Cardiac muscle cell (in vitro differentiated cells and primary cell): ENCODE data around the gene EXOC6B. TPM values are rescaled to one million over a fixed set of nuclear protein-coding genes. Genes with fewer than 3 reads are reported as not detected.

Experiments used
- DNase-seq, 2 donors: peaks; one replicate each; pipeline versions ENCODE4 v3.0.0 to v3.0.0-alpha.2; 2010 to 2017; ENCODE audit warnings: low read depth in 1 of 2, low spot score in 1 of 2
- H3K27ac ChIP-seq: fragments of 200-600 bp; sonication (generic); 2 replicates; pipeline ENCODE4 v1.5.1; 2016
- H3K27me3 ChIP-seq: fragments of 200-600 bp; sonication (generic); 2 replicates; pipeline ENCODE4 v1.6.0; 2016; ENCODE audit warnings: control low read depth
- H3K36me3 ChIP-seq: fragments of 200-600 bp; sonication (generic); 2 replicates; pipeline ENCODE4 v1.5.1; 2016; ENCODE audit warnings: control low read depth
- H3K4me1 ChIP-seq: fragments of 200-600 bp; sonication (generic); 2 replicates; pipeline ENCODE4 v1.8.1; 2017; ENCODE audit warnings: low read depth, mild to moderate bottlenecking, mixed run types
- H3K4me3 ChIP-seq: fragments of 200-600 bp; sonication (generic); 2 replicates; pipeline ENCODE4 v1.5.1; 2016; ENCODE audit warnings: mild to moderate bottlenecking
- H3K9me3 ChIP-seq: fragments of 200-600 bp; sonication (generic); 2 replicates; pipeline ENCODE4 v1.5.1; 2017; ENCODE audit warnings: low read depth, mild to moderate bottlenecking, control low read depth
- polyA plus RNA-seq: library from polyadenylated mRNA; unstranded; fragments of >200 nt; fragmentation: Nextera tagmentation; extraction: Ambion mirVana; gene quantifications from 2 replicates; pipeline ENCODE4 v1.2.1, GENCODE V29; 2016
- total RNA-seq: library from RNA; depleted of rRNA; stranded (reverse); fragments of >200 nt; gene quantifications from 2 replicates; pipeline ENCODE4 v1.2.3, GENCODE V29; 2016
- TF ChIP-seq, protein P1 (sequence below): IDR thresholded peaks from 2 replicates; pipeline ENCODE4 v1.5.1; 2012; ENCODE audit warnings: low read depth, mild to moderate bottlenecking, low read length

The EXOC6B gene
- total and polyA plus RNA-seq, 2 experiments from 2014 or later, result 21.7 to 23.9 TPM

DNA sequence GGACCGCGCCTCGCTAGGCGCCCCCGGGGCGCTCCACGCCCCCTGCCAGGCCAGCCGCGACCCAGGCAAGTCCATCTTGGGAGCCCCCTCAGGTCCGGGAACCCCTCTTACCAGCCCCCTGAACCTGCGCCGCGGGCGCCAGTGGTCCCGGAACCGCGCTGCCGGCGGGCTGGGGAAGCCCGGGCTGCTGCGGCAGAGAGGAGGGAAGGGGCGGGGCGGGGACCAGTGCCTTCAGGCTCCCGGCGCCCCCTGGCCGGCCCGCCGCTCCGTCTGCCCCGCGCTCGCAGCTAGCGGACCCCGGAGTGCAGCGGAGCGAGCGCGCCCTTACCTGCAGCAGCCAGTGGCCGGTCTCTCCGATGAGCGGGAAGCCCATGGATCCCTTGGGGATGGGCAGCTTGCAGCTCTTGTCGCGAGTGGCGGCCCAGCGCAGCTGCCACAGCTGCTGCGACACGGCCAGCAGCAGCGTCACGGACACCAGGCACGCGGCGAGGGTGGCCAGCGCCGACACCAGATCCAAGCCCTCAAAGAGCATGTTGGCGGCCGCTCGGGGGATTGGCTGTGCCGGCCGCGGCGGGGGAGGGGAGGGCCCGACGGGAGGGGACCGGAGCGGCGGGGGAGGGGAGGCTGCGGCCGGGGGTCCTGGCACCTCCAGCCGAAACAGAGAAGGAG is 678.4 kb downstream of the EXOC6B start, which contains the start of gene CYP26B1:
Gene CYP26B1 (minus strand): TSS at position 560 of the 669 bp plus-strand sequence. CDS start 28 bp downstream, at position 532.
- TF ChIP-seq, protein P1, sequence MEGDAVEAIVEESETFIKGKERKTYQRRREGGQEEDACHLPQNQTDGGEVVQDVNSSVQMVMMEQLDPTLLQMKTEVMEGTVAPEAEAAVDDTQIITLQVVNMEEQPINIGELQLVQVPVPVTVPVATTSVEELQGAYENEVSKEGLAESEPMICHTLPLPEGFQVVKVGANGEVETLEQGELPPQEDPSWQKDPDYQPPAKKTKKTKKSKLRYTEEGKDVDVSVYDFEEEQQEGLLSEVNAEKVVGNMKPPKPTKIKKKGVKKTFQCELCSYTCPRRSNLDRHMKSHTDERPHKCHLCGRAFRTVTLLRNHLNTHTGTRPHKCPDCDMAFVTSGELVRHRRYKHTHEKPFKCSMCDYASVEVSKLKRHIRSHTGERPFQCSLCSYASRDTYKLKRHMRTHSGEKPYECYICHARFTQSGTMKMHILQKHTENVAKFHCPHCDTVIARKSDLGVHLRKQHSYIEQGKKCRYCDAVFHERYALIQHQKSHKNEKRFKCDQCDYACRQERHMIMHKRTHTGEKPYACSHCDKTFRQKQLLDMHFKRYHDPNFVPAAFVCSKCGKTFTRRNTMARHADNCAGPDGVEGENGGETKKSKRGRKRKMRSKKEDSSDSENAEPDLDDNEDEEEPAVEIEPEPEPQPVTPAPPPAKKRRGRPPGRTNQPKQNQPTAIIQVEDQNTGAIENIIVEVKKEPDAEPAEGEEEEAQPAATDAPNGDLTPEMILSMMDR, result peak; percentile 3
- H3K4me1 ChIP-seq, result peaks cover 6% of the 10 kb centered on the region
- peak; percentile 30 to 70 for DNase-seq
- H3K27ac ChIP-seq, result no peak within 1 kb of the TSS
- peak within 1 kb of the TSS; percentile 40 for H3K4me3 ChIP-seq
- H3K27me3 ChIP-seq, result peaks cover 88% of the 10 kb centered on the region
- H3K9me3 ChIP-seq, result no peaks in the 10 kb centered on the region
- no peaks in the 10 kb centered on the region for H3K36me3 ChIP-seq

DNA sequence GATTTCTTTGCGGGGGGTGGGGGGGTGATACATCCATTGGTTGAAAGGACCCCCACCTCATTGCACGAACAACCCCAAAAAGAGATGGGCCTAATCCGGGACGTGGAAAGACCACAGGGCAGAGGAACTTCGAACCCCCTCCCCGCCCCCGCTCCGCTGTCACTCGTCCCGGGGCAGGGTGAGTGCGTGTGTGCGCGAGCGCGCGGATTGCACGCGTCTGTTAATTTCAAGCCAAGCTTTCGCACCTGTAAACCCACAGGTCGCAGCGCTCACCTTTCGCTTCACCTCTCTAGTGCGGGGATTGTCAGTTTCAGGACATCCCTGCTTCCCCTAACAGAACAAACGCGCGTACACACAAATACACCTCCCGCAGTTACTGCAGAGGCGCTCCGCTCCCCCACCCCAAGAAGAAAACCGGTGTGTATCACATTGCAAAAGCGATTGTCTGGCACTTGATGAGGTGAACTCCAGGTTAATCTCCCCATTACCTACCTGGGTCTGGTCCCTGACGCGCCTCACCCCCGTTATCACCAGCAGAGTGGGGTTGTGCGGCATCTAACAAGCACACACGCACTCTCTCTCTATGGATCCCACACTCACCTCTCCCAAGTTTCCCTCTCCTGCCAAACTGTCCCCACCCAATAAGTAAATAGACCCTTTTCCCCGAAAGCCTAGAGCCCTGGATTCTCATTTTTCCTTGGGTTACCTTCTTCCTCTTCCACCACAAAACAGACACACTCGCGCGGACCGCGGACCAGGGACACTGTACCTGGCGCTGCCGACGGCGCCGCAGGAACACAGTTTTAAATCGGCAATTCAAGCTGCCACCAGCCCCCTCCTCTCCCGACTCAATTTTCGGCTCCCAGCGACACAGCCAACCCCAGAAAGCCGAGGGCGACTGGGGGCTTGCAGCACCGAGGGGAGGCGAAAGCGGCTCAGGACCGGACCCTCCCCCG is 679.2 kb downstream of the EXOC6B start:
- TF ChIP-seq, protein P1, result no peak
- Histone ChIP-seq H3K4me1 (peaks cover 6% of the 10 kb centered on the region), H3K9me3 (no peaks in the 10 kb centered on the region), H3K4me3 (peak overlapping the region; percentile 31), H3K27me3 (peaks cover 96% of the 10 kb centered on the region), H3K36me3 (no peaks in the 10 kb centered on the region), H3K27ac (no peak overlapping the region)
- DNase-seq, result no peak

DNA sequence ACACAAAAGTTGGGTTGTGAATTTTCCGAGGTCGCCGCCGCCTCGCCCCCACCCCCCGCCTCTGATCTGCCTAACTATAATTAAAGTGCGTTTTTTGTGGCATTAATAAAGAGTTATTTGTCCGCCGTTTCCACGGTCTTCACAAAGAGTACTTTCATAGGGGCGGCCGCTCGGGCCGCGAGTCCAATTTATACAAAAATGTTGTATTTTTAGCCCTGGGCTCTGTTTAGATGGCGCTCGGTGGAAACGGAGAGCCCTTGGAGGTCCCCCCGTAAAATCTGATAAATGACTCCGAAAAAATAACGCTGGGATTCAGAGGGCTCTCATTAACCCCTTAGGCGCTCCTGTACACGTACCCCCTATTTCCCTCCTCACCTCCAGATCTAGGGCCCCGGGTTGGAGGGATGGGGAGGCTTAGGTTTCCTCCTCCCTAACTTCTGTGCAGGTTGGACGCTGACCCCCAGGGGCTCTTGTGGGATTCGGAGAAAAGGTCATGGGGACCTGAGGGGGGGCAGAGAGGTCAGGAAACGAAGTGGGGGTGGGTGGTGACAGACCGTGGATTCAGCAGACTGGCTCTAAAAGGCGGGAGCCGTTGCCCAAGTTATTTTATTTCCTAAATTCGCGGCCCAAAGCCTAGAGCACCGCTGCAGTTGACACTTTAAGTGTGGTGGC is 680.0 kb downstream of the EXOC6B start:
- no peaks in the 10 kb centered on the region for H3K36me3 ChIP-seq

DNA sequence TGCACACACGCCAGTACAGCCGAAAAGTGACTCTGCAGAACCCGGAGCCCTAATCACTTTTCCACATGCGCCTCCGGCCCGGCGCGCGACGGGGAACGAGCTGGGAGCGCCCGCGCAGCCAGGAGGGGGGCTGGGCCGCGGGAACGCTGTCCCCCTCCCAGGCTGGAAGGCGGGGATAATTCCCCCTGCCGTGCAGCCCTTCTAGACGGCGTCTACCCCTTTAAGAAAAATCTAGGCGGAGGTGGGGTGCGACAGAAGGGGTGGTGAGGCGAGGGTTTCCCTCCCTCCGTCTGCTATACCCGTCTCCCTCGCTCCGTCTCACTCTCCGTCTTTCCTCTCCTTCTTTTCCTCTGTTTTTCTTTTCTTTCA is 680.6 kb downstream of the EXOC6B start:
- peaks cover 99% of the 10 kb centered on the region for H3K27me3 ChIP-seq
- peak overlapping the region; percentile 51 for H3K4me3 ChIP-seq
- no peaks in the 10 kb centered on the region for H3K36me3 ChIP-seq
- peak; percentile 31 to 64 for DNase-seq
- H3K27ac ChIP-seq, result no peak overlapping the region
- TF ChIP-seq, protein P1, result no peak
- peaks cover 6% of the 10 kb centered on the region for H3K4me1 ChIP-seq
- no peaks in the 10 kb centered on the region for H3K9me3 ChIP-seq

More for the DNA sequence above, 680.0 kb downstream of the EXOC6B start:
- no peak overlapping the region for H3K27ac ChIP-seq
- peak in 1 of 2 donors; percentile 24 for DNase-seq
- peaks cover 6% of the 10 kb centered on the region for H3K4me1 ChIP-seq
- TF ChIP-seq, protein P1, result no peak
- H3K4me3 ChIP-seq, result peak overlapping the region; percentile 51
- H3K27me3 ChIP-seq, result peaks cover 98% of the 10 kb centered on the region
- H3K9me3 ChIP-seq, result no peaks in the 10 kb centered on the region

DNA sequence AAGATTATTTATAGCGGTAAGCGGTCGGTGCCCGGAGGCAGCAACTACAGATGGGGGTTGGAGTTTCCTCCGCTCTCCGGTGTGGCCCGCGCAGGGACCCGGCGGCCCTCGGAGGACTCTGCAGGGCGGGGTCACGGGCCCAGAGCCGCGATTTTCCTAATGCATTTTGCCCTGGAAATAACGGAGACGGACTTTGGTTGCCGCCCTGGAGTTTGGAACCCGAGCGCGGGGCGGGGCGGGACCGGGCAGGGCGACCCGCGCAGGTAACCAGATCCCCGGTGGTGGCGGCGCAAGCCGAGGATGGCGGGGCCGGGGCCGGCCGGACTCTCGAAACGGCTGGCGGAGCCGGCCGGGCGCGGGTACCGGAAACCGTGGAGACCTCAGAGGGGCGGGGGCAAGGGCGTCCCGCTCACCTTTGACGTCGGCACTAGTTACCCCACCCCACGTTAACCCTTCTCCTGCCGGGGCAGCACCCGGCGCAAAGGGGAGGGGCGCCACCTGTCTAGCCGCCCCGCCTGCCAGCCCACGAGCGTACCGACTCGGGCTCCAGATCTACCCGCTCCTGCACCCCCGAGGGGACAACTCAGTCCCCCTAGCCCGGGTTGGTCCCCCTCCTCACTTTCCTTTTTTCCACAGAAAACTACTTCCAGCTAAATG is 681.1 kb downstream of the EXOC6B start:
- Histone ChIP-seq H3K27me3 (peaks cover 99% of the 10 kb centered on the region), H3K27ac (no peak overlapping the region), H3K4me1 (peaks cover 6% of the 10 kb centered on the region), H3K9me3 (no peaks in the 10 kb centered on the region), H3K4me3 (peak overlapping the region; percentile 51), H3K36me3 (no peaks in the 10 kb centered on the region)
- TF ChIP-seq, protein P1, result no peak
- DNase-seq, result peak; percentile 69 to 72
